Muscle of arm (tissue), 12 donors: ENCODE measurements around the gene BHLHE40. TPM values are rescaled to one million over a fixed set of nuclear protein-coding genes. Genes with fewer than 3 reads are reported as not detected.
"Not testable (repeated sequence)": the region's sequence is repeated elsewhere in the genome, so short reads cannot be mapped to it uniquely, and the experiment has no call there.

Experiments
- DNase-seq: peaks from one replicate; pipeline ENCODE4 v3.0.0-alpha.2; 2013
- polyA plus RNA-seq, 12 donors: library from polyadenylated mRNA; unstranded; fragments of 120-200 nt; gene quantifications; one replicate each; pipeline ENCODE4 v1.2.1, GENCODE V29; 2013; ENCODE audit not compliant: insufficient read length in 12 of 12

Gene BHLHE40
- polyA plus RNA-seq, 12 donors = 15.2 to 58.6 (median 28.6) TPM; not detected in 1

DNA sequence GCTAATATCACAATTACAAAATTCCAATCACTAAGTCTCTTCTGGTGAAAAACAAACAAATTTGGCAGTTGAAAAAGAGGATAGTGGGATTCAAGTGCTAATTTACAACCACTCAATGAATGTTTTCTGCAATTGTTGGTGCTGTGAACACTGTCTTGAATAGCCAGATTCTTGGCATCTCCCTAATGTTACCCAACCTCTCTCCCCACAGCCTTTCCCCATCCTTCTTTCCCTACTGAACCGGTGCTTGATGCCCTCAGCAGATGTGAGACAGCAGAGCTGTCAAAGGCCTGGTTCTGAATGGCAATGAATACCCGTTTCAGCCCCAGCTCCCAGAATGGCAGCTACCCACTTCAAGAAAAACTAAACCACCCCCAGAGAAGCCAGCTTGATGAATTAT, 22.5 kb upstream of the BHLHE40 start:
- DNase-seq = no peak

DNA sequence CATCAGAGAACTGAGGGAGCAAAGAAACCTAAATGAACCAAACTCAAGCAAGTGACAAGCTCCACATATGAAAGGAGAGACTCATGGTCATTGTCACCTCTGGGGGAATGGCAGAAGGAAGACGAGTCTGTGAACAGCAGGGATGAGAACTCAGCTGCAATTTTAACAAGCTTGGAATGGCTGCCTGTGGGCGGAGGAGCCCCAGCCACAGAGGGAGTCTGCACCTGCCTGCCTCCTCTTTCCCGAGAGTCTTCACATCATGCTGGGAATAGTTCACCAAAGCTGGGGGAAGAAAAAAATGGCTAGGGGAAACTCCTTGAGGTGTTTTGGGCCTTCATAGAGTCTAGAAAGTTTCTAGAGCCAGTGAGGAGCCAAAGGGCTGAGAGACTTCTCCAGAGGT, 21.3 kb upstream of the BHLHE40 start:
- DNase-seq = no peak

DNA sequence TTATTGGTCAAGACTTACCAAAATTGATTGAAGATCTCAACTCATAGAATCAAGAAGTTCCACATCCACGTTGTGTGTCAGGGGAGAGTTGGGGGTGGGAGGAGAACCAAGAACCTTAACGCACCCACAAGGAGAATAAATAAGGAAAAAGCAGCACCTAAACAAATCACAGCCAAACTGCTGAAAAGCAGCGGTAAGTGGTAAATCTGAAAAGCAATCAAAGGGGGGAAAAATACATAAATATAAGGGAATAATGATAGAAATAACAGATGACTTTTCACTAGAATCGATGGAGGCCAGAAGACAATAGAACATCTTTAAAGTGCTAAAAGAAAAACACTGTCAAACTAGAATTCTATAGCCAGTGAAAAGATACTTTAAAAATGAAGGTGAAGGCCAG, 20.1 kb upstream of the BHLHE40 start:
- no peak for DNase-seq

DNA sequence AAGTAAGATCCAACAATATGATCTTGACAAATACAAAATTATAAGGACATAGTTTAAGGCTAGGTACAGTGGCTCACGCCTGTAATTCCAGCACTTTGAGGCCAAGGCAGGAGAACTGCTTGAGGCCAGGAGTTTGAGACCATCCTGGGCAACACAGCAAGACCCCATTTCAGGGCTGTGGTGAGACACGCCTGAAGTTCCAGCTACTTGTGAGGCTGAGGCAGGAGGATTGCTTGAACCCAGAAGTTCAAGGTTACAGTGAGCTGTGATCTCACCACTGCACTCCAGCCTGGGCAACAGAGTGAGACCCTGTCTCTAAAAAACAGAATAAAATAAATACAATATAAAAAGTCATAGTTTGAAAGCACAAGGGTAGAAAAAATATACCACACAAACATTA, 17.4 kb upstream of the BHLHE40 start:
- not testable (repeated sequence) for DNase-seq

DNA sequence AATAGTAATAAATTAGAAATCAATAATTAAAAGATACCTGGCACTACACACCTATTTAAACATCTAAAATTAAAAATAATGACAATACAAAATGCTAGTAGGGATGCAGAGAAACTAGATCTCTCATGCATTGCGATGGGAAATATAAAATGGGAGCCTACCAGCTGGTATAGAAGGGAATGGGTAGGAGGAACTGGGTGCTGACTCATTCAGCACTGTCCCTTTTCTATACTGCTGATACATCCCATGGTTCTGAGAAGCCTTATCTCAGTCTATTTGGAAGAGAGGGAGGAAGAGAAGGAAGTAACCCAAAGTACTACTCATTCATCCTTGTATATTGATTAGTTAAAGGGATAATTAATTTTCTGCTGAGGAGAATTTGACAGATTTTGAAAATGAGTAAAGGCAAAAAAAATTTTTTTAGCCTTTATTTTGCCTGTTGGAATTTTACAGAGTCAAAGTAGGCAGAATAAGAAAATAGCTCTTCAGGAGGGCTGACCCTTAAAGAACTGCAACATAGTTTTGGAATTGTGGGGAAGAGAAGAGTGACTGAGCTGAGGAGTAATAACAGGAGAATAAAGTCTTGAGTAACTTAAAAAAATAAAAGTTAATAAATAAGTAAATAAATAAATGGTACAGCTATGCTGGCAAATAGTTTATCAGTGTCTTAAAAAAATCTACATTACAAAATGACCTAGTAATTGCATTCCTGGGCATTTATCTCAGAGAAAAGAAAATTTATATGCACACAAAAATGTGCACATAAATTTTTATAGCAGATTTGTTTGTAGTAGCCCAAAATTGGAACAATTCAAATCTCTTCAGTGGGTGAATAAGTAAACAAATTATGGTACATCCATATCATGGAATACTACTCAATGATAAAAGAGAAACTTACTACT, 15.3 kb upstream of the BHLHE40 start:
- DNase-seq = no peak

DNA sequence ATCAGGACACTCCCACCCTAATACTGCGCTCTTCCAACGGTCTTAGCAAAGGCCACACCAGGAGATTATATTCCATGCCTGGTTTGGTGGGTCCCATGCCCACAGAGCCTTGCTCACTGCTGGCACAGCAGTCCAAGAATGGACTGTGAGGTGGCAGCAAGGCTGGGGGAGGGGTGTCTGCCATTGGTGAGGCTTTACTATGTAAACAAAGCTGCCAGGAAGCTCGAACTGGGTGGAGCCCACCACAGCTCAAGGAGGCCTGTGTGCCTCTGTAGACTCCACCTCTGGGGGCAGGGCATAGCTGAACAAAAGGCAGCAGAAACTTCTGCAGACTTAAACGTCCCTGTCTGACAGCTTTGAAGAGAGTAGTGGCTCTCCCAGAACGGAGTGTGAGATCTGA, 13.2 kb upstream of the BHLHE40 start:
- DNase-seq = not testable (repeated sequence)

DNA sequence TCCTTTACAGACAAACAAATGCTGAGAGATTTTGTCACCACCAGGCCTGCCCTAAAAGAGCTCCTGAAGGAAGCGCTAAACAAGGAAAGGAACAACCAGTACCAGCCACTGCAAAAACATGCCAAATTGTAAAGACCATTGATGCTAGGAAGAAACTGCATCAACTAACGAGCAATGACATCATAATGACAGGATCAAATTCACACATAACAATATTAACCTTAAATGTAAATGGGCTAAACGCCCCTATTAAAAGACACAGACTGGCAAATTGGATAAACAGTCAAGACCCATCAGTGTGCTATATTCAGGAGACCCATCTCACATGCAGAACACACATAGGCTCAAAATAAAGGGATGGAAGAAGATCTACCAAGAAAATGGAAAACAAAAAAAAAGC, 11.6 kb upstream of the BHLHE40 start:
- DNase-seq = not testable (repeated sequence)

DNA sequence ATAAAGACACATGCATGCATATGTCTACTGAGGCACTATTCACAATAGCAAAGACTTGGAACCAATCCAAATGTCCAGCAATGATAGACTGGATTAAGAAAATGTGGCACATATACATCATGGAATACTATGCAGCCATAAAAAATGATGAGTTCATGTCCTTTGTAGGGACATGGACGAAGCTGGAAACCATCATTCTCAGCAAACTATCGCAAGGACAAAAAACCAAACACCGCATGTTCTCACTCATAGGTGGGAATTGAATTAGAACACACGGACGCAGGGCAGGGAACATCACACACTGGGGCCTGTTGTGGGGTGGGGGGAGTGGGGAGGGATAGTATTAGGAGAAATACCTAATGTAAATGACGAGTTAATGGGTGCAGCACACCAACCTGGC, 7.8 kb upstream of the BHLHE40 start:
- DNase-seq = not testable (repeated sequence)

DNA sequence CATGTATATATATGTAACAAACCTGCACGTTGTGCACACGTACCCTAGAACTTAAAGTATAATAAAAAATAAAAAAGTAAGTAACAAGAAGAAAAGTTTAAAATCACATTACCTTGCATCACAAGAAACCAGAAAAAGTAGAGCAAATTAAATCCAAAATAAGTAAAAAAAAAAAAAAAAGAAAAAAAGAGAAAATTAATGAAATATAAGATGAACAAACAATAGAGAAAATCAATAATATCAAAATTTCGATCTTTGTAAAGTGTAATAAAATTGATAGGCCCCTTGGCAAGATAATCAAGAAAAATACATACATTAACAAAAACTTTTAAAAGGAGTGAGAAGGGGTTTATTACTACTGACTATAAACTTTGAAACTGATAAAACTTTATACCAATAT, 7.4 kb upstream of the BHLHE40 start:
- no peak for DNase-seq

DNA sequence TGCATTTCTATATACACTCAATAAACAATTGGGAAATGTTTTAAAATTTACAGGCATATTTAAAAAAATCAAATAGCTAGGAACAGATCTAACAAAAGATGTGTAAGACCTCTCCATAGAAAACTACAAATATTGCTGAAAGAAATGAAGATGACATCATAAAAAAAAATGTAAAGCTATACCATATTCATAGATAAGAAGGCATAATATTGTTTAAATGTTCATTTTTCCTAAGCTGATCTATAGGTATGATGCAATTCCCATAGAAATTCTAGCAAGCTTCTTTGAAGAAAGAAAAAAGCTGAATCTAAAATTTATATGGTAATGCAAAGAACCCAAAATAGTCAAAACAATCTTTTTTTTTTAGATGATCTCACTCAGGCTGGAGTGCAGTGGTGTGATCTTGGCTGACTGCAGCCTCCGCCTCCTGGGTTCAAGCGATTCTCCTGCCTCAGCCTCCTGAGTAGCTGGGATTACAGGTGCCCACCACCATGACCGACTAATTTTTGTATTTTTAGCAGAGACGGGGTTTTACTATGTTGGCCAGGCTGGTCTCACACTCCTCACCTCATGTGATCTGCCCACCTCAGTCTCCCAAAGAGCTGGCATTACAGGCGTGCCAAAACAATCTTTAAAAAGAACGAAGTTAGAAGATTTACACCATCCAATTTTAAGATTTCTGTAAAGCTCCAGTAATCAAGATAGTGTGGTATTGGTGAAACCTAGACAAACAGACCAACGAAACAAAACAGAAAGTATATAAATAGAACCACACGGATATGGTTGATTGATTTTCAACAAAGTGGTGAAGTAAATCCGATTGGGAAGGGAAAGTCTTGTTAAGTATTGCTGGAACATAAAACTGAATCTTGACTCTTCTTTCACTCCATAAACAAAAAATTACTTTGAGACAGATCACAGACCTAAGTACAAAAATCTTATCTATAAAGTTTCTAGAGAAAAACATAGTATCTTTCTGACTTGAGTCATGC, 6.3 kb upstream of the BHLHE40 start:
- no peak for DNase-seq

DNA sequence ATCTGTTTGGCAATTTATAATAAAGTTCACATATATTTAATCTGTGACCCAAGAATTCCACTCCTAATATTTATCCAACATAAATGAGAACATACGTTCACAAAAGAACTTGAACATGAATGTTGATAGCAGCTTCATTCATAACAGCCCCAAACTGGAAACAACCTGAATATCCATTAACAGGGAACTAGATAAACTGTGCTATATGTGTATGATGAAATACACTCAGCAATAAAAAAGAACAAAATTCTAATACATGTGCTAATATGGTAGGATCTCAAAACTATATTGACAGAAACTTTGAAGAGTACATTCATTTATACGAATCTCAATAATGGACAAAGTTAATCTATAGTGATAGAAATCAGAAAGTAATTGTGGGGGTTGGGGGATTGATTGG, 5.1 kb upstream of the BHLHE40 start:
- DNase-seq = no peak

DNA sequence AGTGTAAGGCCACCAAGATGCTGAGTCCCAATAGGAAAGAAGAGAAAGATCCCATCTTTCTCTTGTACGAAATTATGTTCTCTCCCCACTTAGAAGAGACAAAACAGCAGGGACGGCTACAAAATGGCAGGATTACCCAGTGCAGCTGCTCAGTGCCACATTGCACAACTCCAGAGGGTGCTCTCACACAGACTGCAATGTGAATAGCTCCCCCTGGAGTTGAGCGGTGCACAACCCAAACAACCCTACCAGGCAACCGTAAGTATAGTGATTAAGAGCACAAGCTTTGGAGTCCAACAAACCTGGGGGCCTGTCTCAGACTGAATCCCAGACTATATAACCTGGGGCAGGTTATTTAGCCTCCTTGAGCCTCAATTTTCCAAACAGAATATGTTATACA, 3.1 kb upstream of the BHLHE40 start:
- no peak for DNase-seq

DNA sequence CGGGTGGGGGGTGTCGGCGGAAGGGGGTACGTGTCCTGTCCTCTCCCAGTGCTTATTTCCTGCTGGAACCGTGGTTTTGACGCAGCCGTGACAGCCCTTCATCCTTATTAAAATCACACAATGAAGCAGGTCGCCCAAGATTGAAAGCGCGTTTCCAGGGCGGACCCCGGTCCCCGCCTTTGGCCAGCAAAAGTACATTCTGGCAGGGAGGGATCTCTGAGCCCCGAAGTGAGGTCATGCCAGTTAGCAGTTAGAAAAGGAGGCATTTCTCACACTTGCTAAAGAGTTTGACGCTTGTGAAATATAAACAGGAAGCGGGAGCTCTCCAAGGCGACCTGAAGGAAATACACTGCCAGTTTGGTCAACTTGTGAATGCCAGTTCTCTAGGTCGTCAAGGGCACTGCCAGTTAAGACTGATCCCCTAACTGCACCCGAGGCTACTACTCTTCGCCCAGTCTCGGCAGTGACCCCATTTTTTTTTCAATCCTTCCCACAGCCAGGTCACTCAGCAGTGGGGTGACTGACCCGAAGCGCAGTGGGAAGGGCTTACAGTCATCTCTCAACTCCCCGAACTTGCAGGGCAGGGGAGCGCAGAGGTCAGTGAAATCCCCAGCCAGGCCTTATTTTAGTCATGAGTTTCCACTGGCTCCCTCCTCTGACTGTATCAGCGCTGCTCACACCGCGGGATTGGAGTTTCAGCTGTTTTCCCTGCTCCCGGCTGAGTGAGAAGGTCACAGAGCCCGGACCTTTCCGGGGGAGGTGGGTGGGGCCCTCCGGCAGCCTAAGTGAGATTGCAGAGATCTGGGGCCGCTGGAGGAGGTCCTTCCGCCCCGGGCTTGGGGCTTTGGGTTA, 2.0 kb upstream of the BHLHE40 start:
- DNase-seq = peak; percentile 76

DNA sequence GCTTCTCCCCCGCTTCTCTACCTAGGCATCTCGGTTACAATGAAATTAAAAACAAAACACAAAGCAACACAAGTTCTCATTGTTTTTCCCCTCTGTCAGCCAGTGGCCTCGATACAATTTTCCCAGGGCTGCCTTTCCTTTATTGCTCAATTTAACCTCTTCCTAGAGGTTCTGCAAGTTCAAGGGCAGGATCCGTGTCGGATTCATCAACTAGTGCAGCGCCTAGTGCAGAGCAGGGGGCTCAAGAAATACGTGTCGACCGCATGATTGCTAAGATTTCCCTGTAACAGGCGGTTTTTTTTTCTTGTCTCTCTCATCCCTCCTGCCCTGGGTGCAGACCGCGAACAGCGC, 1.4 kb upstream of the BHLHE40 start:
- DNase-seq = no peak

DNA sequence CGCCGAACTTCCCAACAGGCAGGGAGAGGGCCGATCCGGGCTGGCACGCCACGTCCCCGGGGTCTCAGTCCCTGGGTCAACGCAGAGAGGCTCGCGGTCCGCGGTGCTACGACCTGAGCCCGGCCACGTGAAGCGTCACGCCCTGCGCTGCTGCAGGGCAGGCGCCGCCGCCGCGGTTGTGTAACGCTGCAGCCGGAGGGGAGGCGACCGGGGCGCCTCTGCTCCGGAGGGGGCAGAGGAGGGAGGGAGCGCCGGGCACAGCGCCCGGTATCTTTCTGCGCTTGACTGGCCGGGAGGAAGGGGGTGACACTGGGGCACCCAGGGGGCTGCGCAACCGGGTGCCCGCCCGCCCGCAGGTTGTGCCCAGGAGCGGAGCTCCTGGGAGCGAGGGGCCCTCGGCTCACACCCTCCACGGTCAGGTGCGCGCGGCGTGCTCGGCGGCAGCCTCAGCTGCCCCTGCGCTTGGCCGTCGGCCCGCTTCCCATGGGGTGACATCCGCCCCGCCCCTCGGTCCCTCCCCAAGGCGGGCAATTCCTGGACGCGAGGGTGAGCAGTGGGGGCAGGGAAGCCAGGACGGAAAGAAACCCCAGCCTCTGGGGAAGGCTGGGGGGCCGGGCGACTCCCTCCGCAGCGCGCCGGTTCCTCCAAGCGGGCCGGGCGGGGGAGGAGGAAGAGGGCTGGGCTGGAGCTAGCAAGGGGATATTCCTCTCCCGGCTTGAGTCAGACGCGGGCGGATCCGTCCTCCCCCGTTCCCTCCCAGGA, 852 bp upstream of the BHLHE40 start:
- peak; percentile 79 for DNase-seq

DNA sequence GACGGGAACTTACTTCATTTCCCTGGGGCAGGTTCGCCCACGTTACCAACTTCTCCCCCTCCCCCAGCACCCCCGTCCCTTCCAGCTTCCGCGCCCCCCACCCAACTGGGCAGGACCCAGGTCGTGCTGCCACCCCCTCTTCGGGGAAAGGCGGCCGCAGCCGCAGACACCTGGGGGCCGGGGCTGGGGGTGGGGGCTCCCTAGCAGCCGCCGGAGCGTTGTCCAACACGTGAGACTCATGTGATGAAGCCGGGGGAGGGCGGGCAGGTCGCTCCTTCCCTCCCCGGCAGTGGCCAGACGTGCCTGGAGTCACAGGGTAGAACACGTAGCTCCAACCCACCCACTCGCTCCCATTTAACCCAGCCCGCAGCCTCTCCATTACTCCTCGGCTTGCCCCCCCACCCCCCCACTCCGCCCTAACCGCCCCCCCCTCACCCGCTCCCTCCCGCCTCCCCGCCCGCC, 240 bp upstream of the BHLHE40 start:
- DNase-seq = peak; percentile 83

DNA sequence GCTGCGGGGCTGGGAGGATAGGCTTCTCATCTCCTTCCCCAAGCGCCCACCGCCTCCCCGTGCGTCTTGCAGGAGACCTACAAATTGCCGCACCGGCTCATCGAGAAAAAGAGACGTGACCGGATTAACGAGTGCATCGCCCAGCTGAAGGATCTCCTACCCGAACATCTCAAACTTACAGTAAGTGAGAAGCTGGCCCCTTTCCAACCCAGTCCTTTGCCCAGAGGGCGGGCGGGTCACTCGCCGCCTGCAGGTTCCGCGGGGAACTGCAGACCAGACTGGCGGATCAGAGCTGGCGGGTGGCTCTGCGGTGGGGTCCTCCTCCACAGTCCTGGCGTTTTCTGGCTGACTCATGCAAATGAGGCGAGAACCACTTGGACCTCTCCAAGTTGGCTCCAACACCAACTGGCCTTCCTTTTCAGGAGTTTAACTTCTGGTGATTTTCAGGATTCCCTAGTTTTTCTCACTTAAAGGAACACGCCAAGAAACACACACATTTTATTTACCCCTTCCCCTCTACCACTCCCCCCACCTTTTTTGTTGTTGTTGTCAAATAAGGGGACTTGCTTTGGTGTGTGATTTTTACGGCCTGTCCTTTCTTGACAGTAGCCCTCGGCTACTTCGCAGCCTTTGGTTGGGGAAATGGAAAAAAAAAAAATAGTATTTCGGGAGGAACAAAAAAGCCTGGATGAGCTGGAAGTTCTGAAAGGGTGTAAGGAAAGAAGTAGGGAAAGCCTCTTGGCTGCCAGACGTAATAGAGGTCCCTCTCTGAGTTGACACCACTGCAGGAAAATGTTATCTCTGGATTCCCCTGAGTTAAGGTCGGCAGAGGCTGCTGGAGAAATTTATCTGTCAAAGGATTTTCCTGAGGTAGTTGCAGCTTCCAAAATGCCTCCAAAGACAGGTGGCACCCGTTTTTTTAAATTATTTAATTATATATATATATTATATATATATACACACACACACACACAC, 1.3 kb downstream of the BHLHE40 start:
- DNase-seq = peak; percentile 88

DNA sequence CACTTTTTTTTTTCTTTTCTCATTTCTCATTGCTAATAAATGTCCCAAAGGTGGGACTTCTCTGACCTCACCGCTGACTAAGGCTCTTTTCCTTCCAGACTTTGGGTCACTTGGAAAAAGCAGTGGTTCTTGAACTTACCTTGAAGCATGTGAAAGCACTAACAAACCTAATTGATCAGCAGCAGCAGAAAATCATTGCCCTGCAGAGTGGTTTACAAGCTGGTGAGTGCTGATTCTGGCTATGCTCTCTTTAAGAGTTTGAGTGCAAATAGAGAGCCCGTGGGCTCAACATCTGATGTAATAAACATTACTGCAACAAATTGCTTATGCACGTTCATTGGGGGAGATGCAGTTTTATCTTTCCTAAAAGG, 2.0 kb downstream of the BHLHE40 start:
- DNase-seq = no peak

DNA sequence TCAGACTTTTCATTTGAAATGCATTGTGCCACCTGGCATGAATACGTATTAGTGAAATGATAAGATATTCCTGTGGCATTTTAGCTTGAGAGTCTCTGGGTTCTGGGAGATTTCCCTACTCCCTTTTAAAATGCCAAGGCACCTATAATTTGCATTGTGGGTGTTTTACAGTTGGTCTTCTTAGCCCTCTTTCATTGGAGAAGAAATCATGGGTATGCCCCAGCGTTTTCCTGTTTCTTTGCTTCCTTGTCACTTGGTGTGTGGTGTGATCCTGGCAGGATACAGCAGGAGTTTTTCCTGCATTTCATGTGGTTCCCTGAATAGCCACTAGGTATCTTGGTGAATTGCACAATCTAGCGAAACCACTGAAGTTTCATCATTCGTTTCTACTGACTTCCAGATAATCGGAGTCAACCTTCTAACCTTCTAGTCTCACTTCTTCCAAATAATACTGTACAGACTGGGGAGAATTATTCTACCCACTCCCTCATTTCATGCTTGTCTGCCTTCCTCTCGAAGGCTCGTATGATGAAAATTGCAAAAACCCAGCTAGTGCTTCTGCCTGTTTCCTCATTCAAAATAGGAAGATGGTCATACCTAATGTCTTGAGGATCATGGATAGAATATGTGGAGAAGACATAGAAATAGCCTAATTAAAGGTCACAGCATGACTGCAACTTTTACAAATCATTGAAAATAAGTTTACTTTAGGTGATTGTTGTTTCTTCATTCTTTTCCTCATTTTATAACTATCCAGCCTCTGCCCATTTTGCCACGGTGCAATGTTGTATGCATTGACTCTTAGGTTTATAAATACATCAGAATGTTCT, 2.6 kb downstream of the BHLHE40 start:
- no peak for DNase-seq
